Measurements from ENCODE around the gene ATF6B. TPM values are rescaled to one million over a fixed set of nuclear protein-coding genes. Genes with fewer than 3 reads are reported as not detected.

ATF6B gene
- total and polyA plus RNA-seq, 2 of the 13 experiments (the other 11 are each of a cell fraction or from before 2014, with no cell fraction given), result 18.1 to 44.0 TPM

DNA sequence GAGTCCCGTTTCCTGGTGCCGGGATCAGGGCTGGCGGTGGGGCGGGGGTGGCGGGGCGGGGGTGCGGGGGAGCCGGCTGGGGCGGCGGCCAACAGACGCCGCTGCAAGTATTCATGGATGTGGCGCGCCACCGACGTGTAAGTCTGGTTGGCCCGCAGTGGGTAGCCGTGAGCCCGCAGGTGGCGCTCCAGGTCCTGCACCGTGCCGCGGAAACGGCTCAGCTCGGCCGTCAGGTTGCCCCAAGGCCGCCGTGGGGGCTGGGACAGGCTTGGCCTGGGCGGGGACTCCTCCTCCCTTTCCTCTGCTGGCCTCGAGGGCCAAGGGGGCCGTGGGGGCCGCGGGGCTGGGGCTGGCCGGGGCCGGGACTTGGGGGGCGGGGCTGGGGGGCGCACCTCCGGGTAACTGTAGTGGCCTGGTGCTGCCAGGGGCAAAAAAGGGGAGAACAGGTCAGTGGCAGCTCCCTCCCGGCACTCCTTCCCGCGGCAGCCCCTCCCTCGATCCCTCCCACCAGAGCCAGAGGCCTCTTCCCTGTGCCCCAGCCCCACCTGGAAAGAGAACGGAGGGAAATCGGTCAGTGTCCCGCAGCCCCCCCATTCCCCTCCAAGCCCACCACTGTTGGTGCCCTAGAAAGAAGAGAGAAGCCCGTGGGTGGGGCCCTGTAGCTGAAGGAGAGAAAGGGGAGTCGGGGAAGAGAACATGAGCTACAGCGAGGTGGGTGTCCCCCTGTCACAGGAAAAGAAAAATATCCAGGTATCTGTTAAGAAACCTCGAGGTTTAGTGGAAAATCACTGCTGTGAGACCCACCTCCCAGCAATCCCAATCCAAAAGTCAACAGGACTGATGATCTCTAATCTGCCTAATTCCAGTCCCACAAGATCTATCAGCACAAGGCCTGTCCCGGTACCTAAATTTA, 40.2 kb downstream of the ATF6B start (continued):
- TF ChIP-seq, protein P1, sequence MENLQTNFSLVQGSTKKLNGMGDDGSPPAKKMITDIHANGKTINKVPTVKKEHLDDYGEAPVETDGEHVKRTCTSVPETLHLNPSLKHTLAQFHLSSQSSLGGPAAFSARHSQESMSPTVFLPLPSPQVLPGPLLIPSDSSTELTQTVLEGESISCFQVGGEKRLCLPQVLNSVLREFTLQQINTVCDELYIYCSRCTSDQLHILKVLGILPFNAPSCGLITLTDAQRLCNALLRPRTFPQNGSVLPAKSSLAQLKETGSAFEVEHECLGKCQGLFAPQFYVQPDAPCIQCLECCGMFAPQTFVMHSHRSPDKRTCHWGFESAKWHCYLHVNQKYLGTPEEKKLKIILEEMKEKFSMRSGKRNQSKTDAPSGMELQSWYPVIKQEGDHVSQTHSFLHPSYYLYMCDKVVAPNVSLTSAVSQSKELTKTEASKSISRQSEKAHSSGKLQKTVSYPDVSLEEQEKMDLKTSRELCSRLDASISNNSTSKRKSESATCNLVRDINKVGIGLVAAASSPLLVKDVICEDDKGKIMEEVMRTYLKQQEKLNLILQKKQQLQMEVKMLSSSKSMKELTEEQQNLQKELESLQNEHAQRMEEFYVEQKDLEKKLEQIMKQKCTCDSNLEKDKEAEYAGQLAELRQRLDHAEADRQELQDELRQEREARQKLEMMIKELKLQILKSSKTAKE (CRISPR knock-in tag; IDR thresholded peaks at IDR 0.05; ENCODE audit: borderline replicate concordance), result no peak
- TF ChIP-seq, protein P2, sequence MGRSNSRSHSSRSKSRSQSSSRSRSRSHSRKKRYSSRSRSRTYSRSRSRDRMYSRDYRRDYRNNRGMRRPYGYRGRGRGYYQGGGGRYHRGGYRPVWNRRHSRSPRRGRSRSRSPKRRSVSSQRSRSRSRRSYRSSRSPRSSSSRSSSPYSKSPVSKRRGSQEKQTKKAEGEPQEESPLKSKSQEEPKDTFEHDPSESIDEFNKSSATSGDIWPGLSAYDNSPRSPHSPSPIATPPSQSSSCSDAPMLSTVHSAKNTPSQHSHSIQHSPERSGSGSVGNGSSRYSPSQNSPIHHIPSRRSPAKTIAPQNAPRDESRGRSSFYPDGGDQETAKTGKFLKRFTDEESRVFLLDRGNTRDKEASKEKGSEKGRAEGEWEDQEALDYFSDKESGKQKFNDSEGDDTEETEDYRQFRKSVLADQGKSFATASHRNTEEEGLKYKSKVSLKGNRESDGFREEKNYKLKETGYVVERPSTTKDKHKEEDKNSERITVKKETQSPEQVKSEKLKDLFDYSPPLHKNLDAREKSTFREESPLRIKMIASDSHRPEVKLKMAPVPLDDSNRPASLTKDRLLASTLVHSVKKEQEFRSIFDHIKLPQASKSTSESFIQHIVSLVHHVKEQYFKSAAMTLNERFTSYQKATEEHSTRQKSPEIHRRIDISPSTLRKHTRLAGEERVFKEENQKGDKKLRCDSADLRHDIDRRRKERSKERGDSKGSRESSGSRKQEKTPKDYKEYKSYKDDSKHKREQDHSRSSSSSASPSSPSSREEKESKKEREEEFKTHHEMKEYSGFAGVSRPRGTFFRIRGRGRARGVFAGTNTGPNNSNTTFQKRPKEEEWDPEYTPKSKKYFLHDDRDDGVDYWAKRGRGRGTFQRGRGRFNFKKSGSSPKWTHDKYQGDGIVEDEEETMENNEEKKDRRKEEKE (IDR thresholded peaks at IDR 0.05), result no peak
- no peak for TF ChIP-seq ZNF30 (CRISPR knock-in tag; IDR thresholded peaks at IDR 0.05)
- TF ChIP-seq ZNF850 (CRISPR knock-in tag; conservative IDR thresholded peaks at IDR 0.05), result no peak
- TF ChIP-seq, protein P3, sequence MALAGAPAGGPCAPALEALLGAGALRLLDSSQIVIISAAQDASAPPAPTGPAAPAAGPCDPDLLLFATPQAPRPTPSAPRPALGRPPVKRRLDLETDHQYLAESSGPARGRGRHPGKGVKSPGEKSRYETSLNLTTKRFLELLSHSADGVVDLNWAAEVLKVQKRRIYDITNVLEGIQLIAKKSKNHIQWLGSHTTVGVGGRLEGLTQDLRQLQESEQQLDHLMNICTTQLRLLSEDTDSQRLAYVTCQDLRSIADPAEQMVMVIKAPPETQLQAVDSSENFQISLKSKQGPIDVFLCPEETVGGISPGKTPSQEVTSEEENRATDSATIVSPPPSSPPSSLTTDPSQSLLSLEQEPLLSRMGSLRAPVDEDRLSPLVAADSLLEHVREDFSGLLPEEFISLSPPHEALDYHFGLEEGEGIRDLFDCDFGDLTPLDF (CRISPR knock-in tag; IDR thresholded peaks at IDR 0.05), result no peak
- TF ChIP-seq ZNF34 (CRISPR knock-in tag; IDR thresholded peaks at IDR 0.05; ENCODE audit: borderline replicate concordance), result no peak
- no peak for TF ChIP-seq SP4 (CRISPR knock-in tag; IDR thresholded peaks at IDR 0.05)
- TF ChIP-seq, protein P4, sequence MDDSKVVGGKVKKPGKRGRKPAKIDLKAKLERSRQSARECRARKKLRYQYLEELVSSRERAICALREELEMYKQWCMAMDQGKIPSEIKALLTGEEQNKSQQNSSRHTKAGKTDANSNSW (CRISPR knock-in tag; IDR thresholded peaks at IDR 0.05; ENCODE audit: borderline replicate concordance), result no peak
- TF ChIP-seq, protein P5, sequence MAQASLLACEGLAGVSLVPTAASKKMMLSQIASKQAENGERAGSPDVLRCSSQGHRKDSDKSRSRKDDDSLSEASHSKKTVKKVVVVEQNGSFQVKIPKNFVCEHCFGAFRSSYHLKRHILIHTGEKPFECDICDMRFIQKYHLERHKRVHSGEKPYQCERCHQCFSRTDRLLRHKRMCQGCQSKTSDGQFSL (CRISPR knock-in tag; IDR thresholded peaks at IDR 0.05), result no peak
- no peak for TF ChIP-seq SP1 (IDR thresholded peaks at IDR 0.05)
- peak; percentile 76 for TF ChIP-seq SP1 (CRISPR knock-in tag; IDR thresholded peaks at IDR 0.05)
- TF ChIP-seq, protein P6, sequence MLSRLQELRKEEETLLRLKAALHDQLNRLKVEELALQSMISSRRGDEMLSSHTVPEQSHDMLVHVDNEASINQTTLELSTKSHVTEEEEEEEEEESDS (CRISPR knock-in tag; IDR thresholded peaks at IDR 0.05; ENCODE audit: borderline replicate concordance), result no peak
- TF ChIP-seq EP300 (IDR thresholded peaks at IDR 0.05; ENCODE audit: low read depth in 2 of 2, low read length in 2 of 2), result no peak
- TF ChIP-seq EP300 (CRISPR knock-in tag; IDR thresholded peaks at IDR 0.05; ENCODE audit: borderline replicate concordance), result no peak; the same call in 1 of the 2 replicates
- TF ChIP-seq SALL1 (CRISPR knock-in tag; IDR thresholded peaks at IDR 0.05), result peak; percentile 67
- peak; percentile 82 for TF ChIP-seq XRCC5 (optimal IDR thresholded peaks at IDR 0.05; ENCODE audit: low read length)
- TF ChIP-seq ZNF589 (CRISPR knock-in tag; conservative IDR thresholded peaks at IDR 0.05), result no peak
- TF ChIP-seq ONECUT2 (CRISPR knock-in tag; IDR thresholded peaks at IDR 0.05), result no peak
- TF ChIP-seq, protein P7, sequence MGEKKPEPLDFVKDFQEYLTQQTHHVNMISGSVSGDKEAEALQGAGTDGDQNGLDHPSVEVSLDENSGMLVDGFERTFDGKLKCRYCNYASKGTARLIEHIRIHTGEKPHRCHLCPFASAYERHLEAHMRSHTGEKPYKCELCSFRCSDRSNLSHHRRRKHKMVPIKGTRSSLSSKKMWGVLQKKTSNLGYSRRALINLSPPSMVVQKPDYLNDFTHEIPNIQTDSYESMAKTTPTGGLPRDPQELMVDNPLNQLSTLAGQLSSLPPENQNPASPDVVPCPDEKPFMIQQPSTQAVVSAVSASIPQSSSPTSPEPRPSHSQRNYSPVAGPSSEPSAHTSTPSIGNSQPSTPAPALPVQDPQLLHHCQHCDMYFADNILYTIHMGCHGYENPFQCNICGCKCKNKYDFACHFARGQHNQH (CRISPR knock-in tag; IDR thresholded peaks at IDR 0.05), result peak; percentile 71; the same call in 1 of the 2 replicates
- TF ChIP-seq SP140L (CRISPR knock-in tag; IDR thresholded peaks at IDR 0.05; ENCODE audit: borderline replicate concordance), result no peak

All from HepG2 (cell line).